HG02642 (cell line): ENCODE results near the gene PLEKHN1.
"Not testable (repeated sequence)": the region's sequence is repeated elsewhere in the genome, so short reads cannot be mapped to it uniquely, and the experiment has no call there.

Source experiments
- ATAC-seq: cut with Tn5 transposase; IDR thresholded peaks from one replicate; pipeline ENCODE4 v1.9.1; 2021; ENCODE audit warnings: mild to moderate bottlenecking; ENCODE audit not compliant: unreplicated experiment, poor library complexity

PLEKHN1 gene

GRCh38 chr1:983798-984475, 17.7 kb downstream of the PLEKHN1 start:
- ATAC-seq = peak; percentile 46

DNA sequence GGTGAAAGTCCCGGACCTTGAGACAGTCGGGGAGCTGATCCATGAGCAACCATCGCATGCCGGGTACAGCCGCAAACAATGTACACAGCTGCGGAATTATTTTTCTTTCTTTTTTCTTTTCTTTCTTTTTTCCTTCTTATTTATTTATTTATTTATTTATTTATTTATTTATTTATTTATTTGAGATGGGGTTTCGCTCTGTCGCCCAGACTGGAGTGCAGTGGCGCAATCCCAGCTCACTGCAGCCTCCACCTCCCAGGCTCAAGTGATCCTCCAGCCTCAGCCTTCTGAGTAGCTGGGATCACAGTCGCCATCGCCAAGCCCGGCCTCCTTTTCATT, 18.2 kb downstream of the PLEKHN1 start:
- ATAC-seq = no peak

- no peak for ATAC-seq
These were observed 18.8 kb downstream of the PLEKHN1 start for GRCh38 chr1:985126-985525.

DNA sequence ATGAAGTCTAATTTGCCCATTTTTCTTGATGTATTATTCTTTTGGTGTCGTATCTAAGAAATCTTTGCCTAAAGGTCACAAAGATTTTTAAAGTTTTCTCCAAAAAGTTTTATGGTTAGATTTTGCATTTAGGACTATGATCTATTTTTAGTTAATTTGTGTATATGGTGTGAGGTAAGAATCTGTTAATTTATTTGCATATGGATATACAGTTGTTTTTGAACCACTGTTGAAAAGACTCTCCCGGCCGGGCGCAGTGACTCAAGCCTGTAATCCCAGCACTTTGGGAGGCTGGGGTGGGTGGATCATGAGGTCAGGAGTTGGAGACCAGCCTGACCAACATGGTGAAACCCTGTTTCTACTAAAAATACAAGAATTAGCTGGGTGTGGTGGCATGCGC, 21.8 kb downstream of the PLEKHN1 start:
- ATAC-seq = not testable (repeated sequence)

DNA sequence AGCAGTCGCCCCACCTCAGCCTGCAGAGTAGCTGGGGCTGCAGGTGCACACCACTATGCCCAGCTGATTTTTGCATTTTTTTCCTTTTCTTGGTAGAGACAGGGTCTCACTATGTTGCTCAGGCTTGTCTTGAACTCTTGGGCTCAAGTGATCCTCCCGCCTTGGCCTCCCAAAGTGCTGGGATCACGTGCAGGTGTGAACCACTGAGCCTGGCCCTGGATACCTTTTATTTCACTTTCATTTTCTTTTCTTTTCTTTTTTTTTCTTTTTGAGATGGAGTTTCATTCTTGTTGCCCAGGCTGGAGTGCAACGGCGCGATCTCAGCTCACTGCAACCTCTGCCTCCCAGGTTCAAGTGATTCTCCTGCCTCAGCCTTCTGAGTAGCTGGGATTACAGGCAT, 25.0 kb downstream of the PLEKHN1 start:
- not testable (repeated sequence) for ATAC-seq

- no peak for ATAC-seq
These were observed 25.6 kb downstream of the PLEKHN1 start for GRCh38 chr1:991895-992294.

GRCh38 chr1:992362-992761, 26.1 kb downstream of the PLEKHN1 start:
- no peak for ATAC-seq

DNA sequence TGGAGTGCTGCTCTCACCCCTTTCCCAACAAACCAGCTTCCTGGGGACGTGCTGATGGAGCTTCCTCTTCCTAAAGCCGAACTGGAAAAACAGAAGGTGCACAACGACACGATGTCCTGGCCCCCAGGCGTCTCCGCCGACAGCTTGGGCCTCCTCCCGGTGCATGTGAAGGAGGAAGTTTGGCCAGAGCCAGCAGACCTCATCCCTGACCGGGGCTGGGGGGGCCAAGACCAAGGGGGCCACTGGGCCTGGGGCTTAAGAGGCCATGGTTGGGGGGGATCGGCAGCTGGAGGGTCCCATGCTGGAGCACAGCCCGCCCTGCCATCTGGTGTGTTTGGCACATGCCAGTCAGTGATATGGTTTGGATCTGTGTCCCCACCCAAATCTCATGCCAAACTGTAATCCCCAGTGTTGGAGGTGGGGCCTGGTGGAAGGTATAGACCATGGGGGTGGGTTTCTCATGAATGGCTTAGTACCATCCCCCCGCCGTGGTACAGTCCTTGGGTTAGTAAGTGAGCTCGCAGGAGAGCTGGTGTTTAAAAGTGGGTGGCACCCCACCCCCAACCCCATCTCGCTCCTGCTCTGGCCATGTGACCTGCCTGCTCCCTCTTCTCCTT, 27.2 kb downstream of the PLEKHN1 start:
- no peak for ATAC-seq

DNA sequence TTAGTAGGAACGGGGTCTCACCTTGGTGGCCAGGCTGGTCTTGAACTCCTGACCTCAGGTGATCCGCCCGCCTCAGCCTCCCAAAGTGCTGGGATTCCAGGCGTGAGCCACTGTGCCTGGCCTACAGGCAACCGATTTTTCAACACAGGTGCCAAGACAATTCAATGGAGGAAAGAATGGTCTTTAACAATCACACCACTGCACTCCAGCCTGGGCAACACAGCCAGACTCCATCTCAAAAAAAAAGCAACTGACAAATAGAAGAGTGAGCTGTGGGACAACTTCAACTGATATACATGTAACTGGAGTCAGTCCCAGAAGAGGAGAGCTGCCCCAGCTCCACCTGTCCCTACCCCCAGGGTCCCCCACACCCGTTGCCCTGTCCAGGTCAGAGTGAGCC, 28.3 kb downstream of the PLEKHN1 start:
- ATAC-seq = not testable (repeated sequence)

GRCh38 chr1:995665-996633, 29.7 kb downstream of the PLEKHN1 start:
- ATAC-seq = no peak

DNA sequence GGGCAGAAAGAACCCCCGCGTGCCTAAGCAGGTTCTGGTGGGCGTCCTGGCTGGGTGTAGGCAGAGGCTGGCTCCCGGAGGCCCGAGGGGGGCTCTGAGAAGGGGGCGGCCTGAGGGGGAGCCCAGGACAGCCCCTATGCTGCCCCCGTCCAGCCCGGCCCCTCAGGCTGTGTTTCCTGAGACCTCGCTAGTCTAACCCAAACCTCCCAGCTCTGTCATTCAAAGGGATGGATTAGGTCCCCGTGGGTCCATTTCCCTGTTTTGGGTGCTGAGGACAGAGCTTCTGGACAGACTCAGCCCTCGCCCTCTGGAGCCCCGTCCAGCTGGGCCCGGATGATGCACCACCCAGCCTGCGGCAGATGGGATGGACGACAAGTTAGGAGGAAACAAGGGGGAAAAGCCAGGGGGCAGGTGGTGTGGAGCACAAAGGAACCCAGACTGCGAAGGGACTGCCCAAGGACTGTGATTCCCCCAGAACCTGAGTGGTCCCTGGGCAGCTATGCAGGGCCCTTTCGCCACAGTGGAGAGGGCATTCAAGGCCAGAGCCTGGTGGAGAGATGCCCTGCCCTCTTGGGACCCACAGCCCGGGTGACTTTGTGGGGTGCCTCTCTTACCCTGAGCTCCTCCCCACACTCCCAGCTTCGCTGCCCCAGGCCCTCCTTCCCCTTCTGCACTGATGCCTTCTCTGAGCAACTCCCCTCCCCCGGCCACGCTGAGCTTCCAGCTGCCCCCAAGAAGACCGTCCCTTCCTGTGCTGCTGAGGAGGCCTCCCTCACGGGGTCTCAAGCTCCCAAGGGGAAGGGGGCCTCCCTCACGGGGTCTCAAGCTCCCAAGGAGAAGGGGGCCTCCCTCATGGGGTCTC, 30.8 kb downstream of the PLEKHN1 start:
- no peak for ATAC-seq

GRCh38 chr1:997713-997992, 31.4 kb downstream of the PLEKHN1 start:
- no peak for ATAC-seq

- no peak for ATAC-seq
These were observed 31.9 kb downstream of the PLEKHN1 start for GRCh38 chr1:997993-998744.

DNA sequence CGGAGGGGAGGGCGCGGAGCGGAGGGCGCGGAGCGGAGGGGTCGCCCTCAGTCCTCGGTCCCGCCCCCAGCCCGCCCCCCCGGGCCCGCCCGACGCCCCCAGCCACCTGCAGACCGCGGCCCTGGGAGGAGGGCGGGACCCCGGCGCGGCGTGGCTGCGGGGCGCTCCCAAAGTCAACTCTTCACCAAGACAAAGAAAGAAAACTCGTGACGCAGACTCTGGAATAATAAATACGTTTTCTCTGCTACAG, 32.4 kb downstream of the PLEKHN1 start:
- no peak for ATAC-seq

DNA sequence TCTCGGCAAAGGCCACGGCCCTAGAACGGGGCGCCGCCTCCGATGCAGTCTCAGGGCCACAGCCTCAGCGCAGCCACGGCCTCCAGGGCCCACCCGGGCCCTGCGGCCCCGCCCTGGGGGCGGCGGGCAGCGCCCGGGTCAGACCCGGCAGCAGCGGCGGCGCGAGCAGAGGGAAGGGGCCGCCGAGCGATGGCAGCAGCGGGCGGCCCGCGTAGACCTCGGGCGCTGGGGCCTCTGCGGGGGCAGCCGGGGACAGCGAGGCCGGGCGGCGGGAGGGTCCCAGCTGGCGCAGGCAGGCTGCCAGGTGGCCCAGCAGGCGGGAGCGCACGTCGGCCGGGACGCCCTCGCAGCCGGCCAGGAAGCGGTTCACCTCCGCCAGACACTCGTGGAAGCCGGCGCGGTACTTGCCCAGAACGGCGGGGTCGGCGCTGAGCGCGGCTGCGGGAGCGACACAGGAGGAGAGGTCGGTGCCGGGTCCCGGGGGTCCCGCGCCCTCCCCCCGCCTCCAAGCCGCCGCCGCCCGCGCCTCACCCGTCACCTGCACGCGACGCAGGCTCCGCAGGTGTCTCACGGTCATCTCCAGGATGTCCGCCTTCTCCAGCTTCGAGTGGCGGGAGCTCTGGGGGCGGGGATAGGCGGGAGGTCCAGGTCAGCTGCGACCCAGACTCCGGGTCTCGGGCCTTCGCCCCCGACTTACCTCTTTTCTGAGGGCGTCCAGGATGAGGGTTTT, 32.9 kb downstream of the PLEKHN1 start:
- ATAC-seq = no peak

GRCh38 chr1:999725-1000356, 33.6 kb downstream of the PLEKHN1 start, which contains the start of gene HES4:
HES4 (minus strand) TSS chr1:1000097; CDS start chr1:999973, 124 bp downstream.
- ATAC-seq = peak; percentile 39

DNA sequence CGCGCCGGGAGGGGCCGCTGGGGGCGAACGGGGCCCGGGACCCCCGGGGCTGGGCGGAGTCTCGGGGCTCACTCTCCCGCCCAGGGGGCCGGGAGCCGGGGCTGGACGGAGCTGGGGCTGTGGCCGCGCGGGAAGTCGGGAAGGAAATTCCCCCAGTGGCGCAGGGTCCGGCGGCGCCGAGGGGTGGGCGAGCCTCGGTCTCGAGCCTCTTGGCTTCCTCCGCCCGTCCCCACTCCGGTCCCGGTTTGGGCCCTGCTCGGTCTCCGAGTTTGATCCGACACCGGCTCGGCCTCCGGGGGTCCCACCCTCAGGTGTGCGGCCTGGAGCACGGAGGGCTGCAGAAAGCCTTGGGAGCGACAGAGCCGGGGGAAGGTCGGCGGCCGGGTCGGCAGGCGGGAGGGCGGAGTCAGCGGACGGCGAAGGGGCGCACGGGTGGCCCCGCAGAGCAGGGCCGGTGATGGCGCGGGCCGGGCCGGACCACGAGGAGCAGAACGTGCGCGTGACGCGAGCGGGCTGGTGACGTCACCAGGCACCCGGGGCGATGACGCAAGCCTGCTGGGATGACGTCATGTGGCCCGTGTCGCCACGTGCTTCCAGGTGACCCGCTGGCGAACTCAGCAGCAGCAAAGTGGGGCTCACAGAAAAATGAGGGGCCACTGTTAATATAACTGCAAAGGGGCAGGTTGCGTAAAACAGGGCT, 34.2 kb downstream of the PLEKHN1 start:
- ATAC-seq = peak; percentile 24

- ATAC-seq = no peak
These were observed 34.9 kb downstream of the PLEKHN1 start for GRCh38 chr1:1001057-1001783.
